ENCODE results near the gene CD93. TPM values are rescaled to one million over a fixed set of nuclear protein-coding genes. Genes with fewer than 3 reads are reported as not detected.

The CD93 gene
- total and polyA plus RNA-seq, 2 of the 8 experiments (the other 6 are each of a cell fraction or from before 2014, with no cell fraction given), result under 0.01 to 0.07 TPM

GRCh38 chr20:23129891-23130621 is 43.9 kb upstream of the CD93 start:
- H3K56ac ChIP-seq (replicated peaks; ENCODE audit: insufficient read length, low read depth, low read length), result no peak overlapping the region
- no peak for DNase-seq (ENCODE audit: low read depth in 1 of 2, low spot score in 2 of 2)
- no peaks in the 10 kb centered on the region for H3K27me3 ChIP-seq (replicated peaks in 1 of 4; ENCODE audit: control insufficient read depth in 3 of 4, extremely low read depth in 1 of 4, insufficient read depth in 3 of 4, low read length in 3 of 4)
- H3K27ac ChIP-seq (ENCODE audit: low read depth, low read length), result no peak overlapping the region
- FAIRE-seq, result no peak
- no peak overlapping the region for H2AFZ ChIP-seq (ENCODE audit: low read length)
- H3K9ac ChIP-seq (replicated peaks in 1 of 4; ENCODE audit: extremely low read depth in 1 of 4, low read depth in 3 of 4, low read length in 3 of 4), result no peak overlapping the region
- no peaks in the 10 kb centered on the region for H3K79me2 ChIP-seq (ENCODE audit: control insufficient read depth in 1 of 2, insufficient read depth in 2 of 2, low read length in 2 of 2)
- H3K4me2 ChIP-seq (ENCODE audit: insufficient read depth in 1 of 2, low read depth in 2 of 2, low read length in 2 of 2), result no peak overlapping the region
- H4K5ac ChIP-seq (ENCODE audit: insufficient read length, low read depth, low read length), result no peak overlapping the region
- CTCF ChIA-PET (ENCODE audit: partially characterized antibody), result no interaction called here
- H3K4ac ChIP-seq (replicated peaks; ENCODE audit: insufficient read length, low read depth, low read length), result no peak overlapping the region
- H4K8ac ChIP-seq (ENCODE audit: extremely low read depth, insufficient read depth, low read length), result no peak overlapping the region
- no peaks in the 10 kb centered on the region for H3K23me2 ChIP-seq (ENCODE audit: low read depth, low read length)
- no peak overlapping the region for H3K14ac ChIP-seq (ENCODE audit: insufficient read length)
- no peak overlapping the region for H2BK15ac ChIP-seq (ENCODE audit: low read length)
- H4K91ac ChIP-seq (replicated peaks; ENCODE audit: insufficient read length, low read length), result no peak overlapping the region
- H3K9me3 ChIP-seq (ENCODE audit: insufficient read depth in 2 of 2, low read depth in 1 of 2, low read length in 1 of 2), result no peaks in the 10 kb centered on the region; a peak in 1 of 4 replicates
- no peak overlapping the region for H3K23ac ChIP-seq (ENCODE audit: insufficient read length)
- no peaks in the 10 kb centered on the region for H3K79me1 ChIP-seq (ENCODE audit: low read depth, low read length)
- 76% methylated on average over 11 of the region's 12 CpGs; no CpG with 5 or more reads in 1 of the 2 experiments for WGBS, 2 experiments (ENCODE audit: extremely low coverage in 1 of 2, insufficient coverage in 1 of 2, insufficient read length in 1 of 2, insufficient replicate concordance in 2 of 2, low coverage in 1 of 2, low lambda C conversion rate in 2 of 2, missing lambda C conversion rate in 1 of 2)
- no peak overlapping the region for H2BK120ac ChIP-seq (replicated peaks; ENCODE audit: low read depth, low read length)
- H3K4me3 ChIP-seq (ENCODE audit: extremely low read depth in 1 of 4, insufficient read depth in 2 of 4, low read depth in 3 of 4, low read length in 4 of 4), result no peak overlapping the region
- no peak overlapping the region for H2BK5ac ChIP-seq (ENCODE audit: low read depth, low read length)
- H2BK20ac ChIP-seq (ENCODE audit: low read length), result no peak overlapping the region
- H3K36me3 ChIP-seq (ENCODE audit: control insufficient read depth in 2 of 4, insufficient read depth in 4 of 4, low read length in 3 of 4), result no peaks in the 10 kb centered on the region
- no peak overlapping the region for H2AK5ac ChIP-seq (ENCODE audit: low read depth, low read length)
- no peak overlapping the region for H2BK12ac ChIP-seq (ENCODE audit: low read depth, low read length)
- peaks cover 0 to 3% (median 0%) of the 10 kb centered on the region in 4 experiments; a peak in 2 of 7 replicates for H3K4me1 ChIP-seq (replicated peaks in 1 of 4; ENCODE audit: control insufficient read depth in 3 of 4, insufficient read depth in 4 of 4, low read length in 3 of 4)
- POLR2A ChIA-PET (ENCODE audit: partially characterized antibody), result no interaction called here
- no peak overlapping the region for H3K18ac ChIP-seq (ENCODE audit: extremely low read depth, low read length)
- H4K20me1 ChIP-seq (replicated peaks in 1 of 2; ENCODE audit: control insufficient read depth in 1 of 2, insufficient read depth in 2 of 2, low read length in 2 of 2), result no peaks in the 10 kb centered on the region
- TF ChIP-seq POU5F1 (IDR thresholded peaks at IDR 0.05; ENCODE audit: low read depth, low read length) (no peak), ASH2L (IDR thresholded peaks at IDR 0.05; ENCODE audit: low read length) (no peak), TAF7 (optimal IDR thresholded peaks at IDR 0.05; ENCODE audit: borderline replicate concordance, low read depth, low read length) (no peak), CTCF (IDR thresholded peaks at IDR 0.05; ENCODE audit: control extremely low read depth in 1 of 3, insufficient read depth in 1 of 3, low read depth in 1 of 3, low read length in 3 of 3) (no peak), CBX8 (IDR thresholded peaks at IDR 0.05; ENCODE audit: borderline replicate concordance, low read depth, low read length) (no peak), CHD1 (IDR thresholded peaks at IDR 0.05; ENCODE audit: low read depth, low read length) (no peak), BCL11A (IDR thresholded peaks at IDR 0.05; ENCODE audit: low read depth in 2 of 2, low read length in 2 of 2) (no peak), MAFK (IDR thresholded peaks at IDR 0.05; ENCODE audit: low read depth, low read length) (no peak), SIN3A (conservative IDR thresholded peaks at IDR 0.05 in 1 of 2, IDR thresholded peaks at IDR 0.05 in 1 of 2; ENCODE audit: low read depth in 1 of 2, low read length in 2 of 2) (no peak), SIX5 (IDR thresholded peaks at IDR 0.05; ENCODE audit: low read depth, low read length) (no peak)

Data from H1 (cell line).